DOHH2 (cell line): ENCODE data around the gene DLEU7.

ENCODE experiments used
- H3F3A ChIP-seq: fragments of 200-600 bp; sonication (generic), shearing (Covaris generic); 2 replicates; pipeline ENCODE4 v1.6.0; 2016; ENCODE audit warnings: antibody characterized with exemption, mild to moderate bottlenecking; ENCODE audit not compliant: control insufficient read depth, insufficient read depth
- H3K27ac ChIP-seq: fragments of 200-600 bp; sonication (generic); 2 replicates; pipeline ENCODE4 v1.5.1; 2014; ENCODE audit warnings: low read depth, mild to moderate bottlenecking, low read length, moderate library complexity
- H3K27me3 ChIP-seq: fragments of 200-600 bp; sonication (generic); 2 replicates; pipeline ENCODE4 v1.6.1; 2014; ENCODE audit warnings: mild to moderate bottlenecking, low read length, mixed read lengths; ENCODE audit not compliant: control insufficient read depth
- H3K36me3 ChIP-seq: fragments of 200-600 bp; sonication (generic); 2 replicates; pipeline ENCODE4 v1.6.1; 2014; ENCODE audit warnings: mild to moderate bottlenecking, low read length, moderate library complexity, mixed read lengths; ENCODE audit not compliant: control insufficient read depth
- H3K4me1 ChIP-seq: fragments of 200-600 bp; sonication (generic); 2 replicates; pipeline ENCODE4 v1.6.1; 2014; ENCODE audit warnings: mild to moderate bottlenecking, low read length, mixed read lengths; ENCODE audit not compliant: control insufficient read depth
- H3K4me2 ChIP-seq: fragments of 200-600 bp; sonication (generic); 2 replicates; pipeline ENCODE4 v1.6.0; 2014; ENCODE audit warnings: mild to moderate bottlenecking, low read length, moderate library complexity
- H3K4me3 ChIP-seq: fragments of 200-600 bp; sonication (generic); 2 replicates; pipeline ENCODE4 v1.5.1; 2014; ENCODE audit warnings: mild to moderate bottlenecking, low read length, mixed read lengths
- H3K79me2 ChIP-seq: fragments of 200-600 bp; sonication (generic); 2 replicates; pipeline ENCODE4 v1.6.1; 2014; ENCODE audit warnings: mild to moderate bottlenecking, low read length, mixed read lengths; ENCODE audit not compliant: control insufficient read depth
- H3K9me2 ChIP-seq: fragments of 200-600 bp; sonication (generic); replicated peaks from 2 replicates; pipeline ENCODE4 v1.6.1; 2014; ENCODE audit warnings: mild to moderate bottlenecking, low read length, mixed read lengths; ENCODE audit not compliant: control insufficient read depth
- H3K9me3 ChIP-seq: fragments of 200-600 bp; sonication (generic); 2 replicates; pipeline ENCODE4 v1.6.1; 2014; ENCODE audit warnings: antibody characterized with exemption, low read length, mixed read lengths; ENCODE audit not compliant: control insufficient read depth, insufficient read depth
- H4K20me1 ChIP-seq: fragments of 200-600 bp; sonication (generic); 2 replicates; pipeline ENCODE4 v1.6.0; 2014; ENCODE audit warnings: low read depth, mild to moderate bottlenecking, antibody characterized with exemption, low read length, moderate library complexity; ENCODE audit not compliant: control insufficient read depth, insufficient read depth
- CTCF ChIP-seq: fragments of 200-600 bp; sonication (generic); IDR thresholded peaks from one replicate; pipeline ENCODE4 v1.5.1; 2014; ENCODE audit warnings: antibody characterized with exemption, mild to moderate bottlenecking, low read depth, low read length; ENCODE audit not compliant: poor library complexity, severe bottlenecking
- EZH2phosphoT487 ChIP-seq: fragments of 200-600 bp; sonication (generic); IDR thresholded peaks from 2 replicates; pipeline ENCODE4 v1.6.1; 2017; ENCODE audit warnings: borderline replicate concordance, mild to moderate bottlenecking, antibody characterized with exemption, low read length, moderate library complexity, mixed read lengths

Gene DLEU7

GRCh38 chr13:50873991-50874390, 30.5 kb upstream of the DLEU7 start:
- H3K9me3 ChIP-seq = no peaks in the 10 kb centered on the region
- H4K20me1 ChIP-seq = no peaks in the 10 kb centered on the region
- H3K79me2 ChIP-seq = no peaks in the 10 kb centered on the region
- no peak overlapping the region for H3K27ac ChIP-seq
- H3F3A ChIP-seq = no peaks in the 10 kb centered on the region
- no peaks in the 10 kb centered on the region for H3K36me3 ChIP-seq
- TF ChIP-seq EZH2phosphoT487 (no peak), CTCF (no peak)
- H3K4me3 ChIP-seq = no peak overlapping the region
- H3K4me2 ChIP-seq = no peak overlapping the region
- no peaks in the 10 kb centered on the region for H3K27me3 ChIP-seq
- H3K9me2 ChIP-seq = no peaks in the 10 kb centered on the region
- H3K4me1 ChIP-seq = peaks cover 7% of the 10 kb centered on the region

DNA sequence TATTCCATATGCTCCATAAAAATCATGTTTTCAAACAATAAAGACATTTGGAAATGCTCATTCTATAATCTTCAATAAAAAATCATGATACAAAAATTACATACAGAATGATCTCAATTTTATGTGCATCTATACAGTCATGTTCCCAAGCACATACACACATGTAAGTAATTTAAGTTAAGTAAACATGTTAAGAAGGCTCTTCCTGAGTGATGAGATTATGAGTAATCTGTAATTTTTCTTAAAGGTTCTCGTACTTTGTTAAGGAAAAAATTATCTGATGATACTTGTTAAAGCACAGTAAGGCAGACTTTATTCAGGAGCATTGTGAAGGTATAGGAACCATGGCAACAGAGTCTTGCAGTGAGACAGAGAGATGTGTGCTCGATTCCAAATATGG, 30.0 kb upstream of the DLEU7 start:
- Histone ChIP-seq H3K4me3 (no peak overlapping the region), H3K79me2 (no peaks in the 10 kb centered on the region), H3K27ac (no peak overlapping the region), H3K9me3 (no peaks in the 10 kb centered on the region), H3K9me2 (no peaks in the 10 kb centered on the region), H3K27me3 (no peaks in the 10 kb centered on the region), H4K20me1 (no peaks in the 10 kb centered on the region), H3K4me2 (no peak overlapping the region), H3F3A (no peaks in the 10 kb centered on the region), H3K36me3 (no peaks in the 10 kb centered on the region), H3K4me1 (peaks cover 8% of the 10 kb centered on the region)
- TF ChIP-seq EZH2phosphoT487 = no peak
- no peak for TF ChIP-seq CTCF

DNA sequence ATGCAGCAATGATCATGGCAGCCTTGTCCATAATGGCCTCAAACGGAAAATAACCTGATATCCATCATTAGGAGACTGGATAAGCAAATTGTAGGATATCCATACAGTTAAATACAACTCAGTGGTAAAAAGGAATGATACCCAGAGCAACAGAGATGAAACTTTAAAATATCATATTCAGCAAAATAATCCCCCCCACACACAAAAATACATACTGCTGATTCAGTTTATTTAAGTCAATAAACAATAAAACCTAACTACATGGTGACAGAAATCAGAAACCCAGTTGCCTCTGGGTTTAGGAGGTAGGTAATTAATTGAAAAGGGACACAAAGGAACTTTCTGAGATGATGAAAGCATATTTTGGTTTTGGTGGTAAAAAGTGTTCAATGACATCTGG, 27.9 kb upstream of the DLEU7 start:
- Histone ChIP-seq H3K4me1 (peaks cover 14% of the 10 kb centered on the region), H3K79me2 (no peaks in the 10 kb centered on the region), H3K9me3 (no peaks in the 10 kb centered on the region), H4K20me1 (no peaks in the 10 kb centered on the region), H3K4me2 (no peak overlapping the region), H3K36me3 (no peaks in the 10 kb centered on the region), H3K4me3 (no peak overlapping the region), H3K27ac (no peak overlapping the region), H3K27me3 (no peaks in the 10 kb centered on the region), H3K9me2 (no peaks in the 10 kb centered on the region), H3F3A (no peaks in the 10 kb centered on the region)
- no peak for TF ChIP-seq EZH2phosphoT487
- TF ChIP-seq CTCF = no peak

GRCh38 chr13:50867637-50867945, 24.1 kb upstream of the DLEU7 start:
- no peak for TF ChIP-seq EZH2phosphoT487
- TF ChIP-seq CTCF = no peak

More at GRCh38 chr13:50867637-50867945, 24.1 kb upstream of the DLEU7 start:
- Histone ChIP-seq H3K27me3 (no peaks in the 10 kb centered on the region), H4K20me1 (no peaks in the 10 kb centered on the region), H3K4me1 (peaks cover 8% of the 10 kb centered on the region), H3K27ac (no peak overlapping the region), H3K4me3 (no peak overlapping the region), H3K4me2 (no peak overlapping the region), H3K9me2 (no peaks in the 10 kb centered on the region), H3F3A (no peaks in the 10 kb centered on the region), H3K9me3 (peaks cover 4% of the 10 kb centered on the region; the same call in 1 of the 2 replicates), H3K36me3 (no peaks in the 10 kb centered on the region), H3K79me2 (no peaks in the 10 kb centered on the region)
